ENCODE results near the gene HMCES. TPM values are rescaled to one million over a fixed set of nuclear protein-coding genes. Genes with fewer than 3 reads are reported as not detected.

The HMCES gene
- total and polyA plus RNA-seq, 2 of the 13 experiments (the other 11 are each of a cell fraction or from before 2014, with no cell fraction given), result 16.1 to 37.5 TPM

- 0 out of 2 replicates have a peak, but pooled peaks have one; percentile 26 for TF ChIP-seq JUND (CRISPR knock-in tag; IDR thresholded peaks at IDR 0.05)
- TF ChIP-seq SAFB2 (CRISPR knock-in tag; IDR thresholded peaks at IDR 0.05; ENCODE audit: borderline replicate concordance, low read depth), result peak; percentile 86; the same call in 1 of the 2 replicates
- no peak for TF ChIP-seq TOE1 (CRISPR knock-in tag; IDR thresholded peaks at IDR 0.05)
- TF ChIP-seq RBM22 (optimal IDR thresholded peaks at IDR 0.05; ENCODE audit: low read length), result peak; percentile 99
- no peak for TF ChIP-seq ZNF879 (CRISPR knock-in tag; IDR thresholded peaks at IDR 0.05)
Measured at GRCh38 chr3:129314386-129315222, 35.9 kb downstream of the HMCES start (continued).

- Histone ChIP-seq H3K4me1 (ENCODE audit: insufficient read depth, low read length) (peaks cover 30% of the 10 kb centered on the region), H2AFZ (ENCODE audit: low read length) (no peak overlapping the region), H4K20me1 (ENCODE audit: insufficient read depth, low read length) (peaks cover 8% of the 10 kb centered on the region; the same call in 1 of the 2 replicates), H3K27me3 (ENCODE audit: control insufficient read depth in 1 of 2, insufficient read depth in 2 of 2, low read length in 2 of 2) (no peaks in the 10 kb centered on the region; a peak in 1 of 5 replicates), H3K9me3 (ENCODE audit: low read length) (no peaks in the 10 kb centered on the region), H3K4me3 (replicated peaks in 1 of 3; ENCODE audit: insufficient read depth in 1 of 3, low read depth in 2 of 3, low read length in 3 of 3) (peak overlapping the region; percentile 92 to 98 (median 95)), H3K4me2 (ENCODE audit: low read depth, low read length) (peak overlapping the region; percentile 93), H3K27ac (ENCODE audit: extremely low read length, insufficient read depth, low read length) (peak overlapping the region; percentile 75), H3K9ac (ENCODE audit: insufficient read depth, low read depth, low read length) (peak overlapping the region; percentile 88), H3K79me2 (ENCODE audit: insufficient read depth, low read length) (peaks cover 5% of the 10 kb centered on the region), H3K36me3 (replicated peaks in 1 of 2; ENCODE audit: control insufficient read depth in 1 of 2, insufficient read depth in 2 of 2, low read length in 2 of 2) (no peaks in the 10 kb centered on the region)
- intact Hi-C loops (cut with micrococcal nuclease; ENCODE audit: unreplicated experiment), result no loop called here
- CTCF ChIA-PET (ENCODE audit: low intra/inter-chr PET ratio, low total read pairs), result no interaction called here
- no peak for DNase-seq (ENCODE audit: low spot score)
- POLR2A ChIA-PET, result interaction anchor here (0.7 to 3.5 kb wide), 21 partner anchors 12 to 316 kb away, joined by 3 to 33 read pairs (median 4); partner anchors contain the start of genes CNBP, COPG1, HMCES and IFT122
- in situ Hi-C loops (cut with HindIII; ENCODE audit: extremely low pct_ligation_motif_present, low pct_unique_long_range_greater_than_20kb), result no loop called here
- WGBS (ENCODE audit: low lambda C conversion rate), result under 1% methylated on average over 18 of the region's 80 CpGs
- no peak for ATAC-seq
- TSS peak; percentile 85 for BruUV-seq (replicated peaks)
- no peak for FAIRE-seq
- TF ChIP-seq HIC2 (CRISPR knock-in tag; IDR thresholded peaks at IDR 0.05; ENCODE audit: low read depth), result 0 out of 2 replicates have a peak, but pooled peaks have one; percentile 10
- TF ChIP-seq MTF2 (CRISPR knock-in tag; IDR thresholded peaks at IDR 0.05; ENCODE audit: borderline replicate concordance), result 0 out of 2 replicates have a peak, but pooled peaks have one; percentile 18
- TF ChIP-seq FOXC1 (CRISPR knock-in tag; IDR thresholded peaks at IDR 0.05; ENCODE audit: borderline replicate concordance), result 0 out of 2 replicates have a peak, but pooled peaks have one; percentile 6
- TF ChIP-seq ZNF484 (CRISPR knock-in tag; IDR thresholded peaks at IDR 0.05; ENCODE audit: borderline replicate concordance, low read depth), result no peak
- no peak for TF ChIP-seq ZBTB7A (CRISPR knock-in tag; IDR thresholded peaks at IDR 0.05)
- no peak for TF ChIP-seq ZFP1 (CRISPR knock-in tag; IDR thresholded peaks at IDR 0.05)
- TF ChIP-seq ZMAT3 (CRISPR knock-in tag; conservative IDR thresholded peaks at IDR 0.05), result peak; percentile 1; the same call in 1 of the 2 replicates
- TF ChIP-seq ZNF260 (CRISPR knock-in tag; IDR thresholded peaks at IDR 0.05; ENCODE audit: borderline replicate concordance, low read depth), result no peak
- TF ChIP-seq ZNF605 (CRISPR knock-in tag; IDR thresholded peaks at IDR 0.05), result 0 out of 2 replicates have a peak, but pooled peaks have one; percentile 27
Measured at GRCh38 chr3:129315223-129315997, 36.7 kb downstream of the HMCES start.
